Measurements from ENCODE around the gene ANK2. TPM values are rescaled to one million over a fixed set of nuclear protein-coding genes. Genes with fewer than 3 reads are reported as not detected.

Gene ANK2
- total and polyA plus RNA-seq, 7 experiments from 2014 or later, result 1.1 to 2.0 TPM; not detected in 5

DNA sequence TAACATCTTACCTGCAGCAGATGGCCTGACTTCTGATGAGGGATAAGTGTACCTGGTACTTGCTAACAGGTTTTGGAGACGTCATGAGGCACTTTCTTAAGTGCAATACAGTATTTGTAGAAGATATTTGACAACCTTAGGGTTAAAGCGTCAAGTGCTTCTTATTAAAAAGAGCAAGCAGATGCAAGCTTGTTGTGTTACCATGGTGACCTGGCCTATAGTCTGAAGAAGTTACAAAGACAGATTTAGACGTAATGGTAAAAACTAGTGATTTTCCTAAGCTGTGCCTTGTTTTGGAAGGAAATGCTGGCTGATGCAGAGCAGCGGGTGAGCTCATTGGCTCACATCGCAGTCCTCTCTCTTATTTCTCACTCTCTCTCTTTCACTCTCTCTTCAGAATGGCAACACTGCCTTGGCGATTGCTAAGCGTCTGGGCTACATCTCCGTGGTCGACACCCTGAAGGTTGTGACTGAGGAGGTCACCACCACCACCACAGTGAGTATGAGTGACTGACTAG lies 243.6 kb downstream of the ANK2 start:
- Mint-ChIP-seq H3K4me1 (no peaks in the 10 kb centered on the region), H3K36me3 (no peaks in the 10 kb centered on the region)

DNA sequence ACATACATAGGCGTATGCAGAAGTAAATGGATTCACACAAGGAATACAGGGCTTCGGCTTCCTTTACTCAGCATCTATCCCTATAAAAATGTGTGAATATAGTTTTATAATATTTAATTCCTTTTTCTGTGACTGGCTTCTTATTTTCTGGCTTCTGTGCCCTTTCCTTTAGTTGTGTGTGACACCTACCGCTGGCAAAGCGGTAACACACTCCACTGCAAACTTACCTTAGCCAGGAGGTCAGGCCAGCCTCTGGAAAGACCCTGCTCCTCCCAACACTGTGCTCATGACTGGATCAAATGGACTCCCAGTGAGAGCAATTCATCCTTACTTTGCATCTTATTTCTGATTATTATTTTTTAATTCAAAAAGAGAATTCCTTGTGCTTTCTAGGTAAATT lies 244.2 kb downstream of the ANK2 start:
- H3K27ac Mint-ChIP-seq, result no peak overlapping the region
- no peak for DNase-seq
- no peaks in the 10 kb centered on the region for H3K36me3 ChIP-seq (ENCODE audit: control insufficient read depth in 2 of 3, insufficient read depth in 3 of 3, low read length in 3 of 3)
- intact Hi-C loops (cut with micrococcal nuclease), result no loop called here
- no peak for ATAC-seq
- peaks cover 0 to 11% (median 8%) of the 10 kb centered on the region in 5 donors for H3K27me3 Mint-ChIP-seq
- ChIA-PET POLR2A (no interaction called here), CTCF (no interaction called here)
- H3K9me3 Mint-ChIP-seq, result peaks cover 0 to 3% (median 0%) of the 10 kb centered on the region in 11 donors
- H3K9me3 ChIP-seq (ENCODE audit: control insufficient read depth in 2 of 3, low read length in 3 of 3), result no peaks in the 10 kb centered on the region
- no peak overlapping the region for H3K4me3 ChIP-seq (ENCODE audit: low read length)
- no peaks in the 10 kb centered on the region for H3K4me1 ChIP-seq (ENCODE audit: control insufficient read depth in 2 of 2, insufficient read depth in 2 of 2, low read length in 2 of 2)
- H3K4me3 Mint-ChIP-seq, result no peak overlapping the region
- H3K4me1 Mint-ChIP-seq, result no peaks in the 10 kb centered on the region
- no peaks in the 10 kb centered on the region for H3K36me3 Mint-ChIP-seq
- H3K27ac ChIP-seq (ENCODE audit: low read depth, low read length), result no peak overlapping the region
- H3K27me3 ChIP-seq (ENCODE audit: control insufficient read depth in 2 of 2, insufficient read depth in 2 of 2, low read length in 2 of 2), result no peaks in the 10 kb centered on the region

More for the DNA sequence above, 243.6 kb downstream of the ANK2 start:
- Histone ChIP-seq H3K36me3 (ENCODE audit: control insufficient read depth in 2 of 3, insufficient read depth in 3 of 3, low read length in 3 of 3) (no peaks in the 10 kb centered on the region), H3K9me3 (ENCODE audit: control insufficient read depth in 2 of 3, low read length in 3 of 3) (no peaks in the 10 kb centered on the region), H3K4me3 (ENCODE audit: low read length) (no peak overlapping the region), H3K4me1 (ENCODE audit: control insufficient read depth in 2 of 2, insufficient read depth in 2 of 2, low read length in 2 of 2) (no peaks in the 10 kb centered on the region), H3K27ac (ENCODE audit: low read depth, low read length) (no peak overlapping the region), H3K27me3 (ENCODE audit: control insufficient read depth in 2 of 2, insufficient read depth in 2 of 2, low read length in 2 of 2) (no peaks in the 10 kb centered on the region)
- no peak for ATAC-seq
- peaks cover 0 to 3% (median 0%) of the 10 kb centered on the region in 11 donors for H3K9me3 Mint-ChIP-seq
- intact Hi-C loops (cut with micrococcal nuclease), result no loop called here
- CTCF ChIA-PET, result no interaction called here
- peaks cover 0 to 11% (median 8%) of the 10 kb centered on the region in 5 donors for H3K27me3 Mint-ChIP-seq
- no peak overlapping the region for H3K27ac Mint-ChIP-seq
- DNase-seq, result no peak
- H3K4me3 Mint-ChIP-seq, result no peak overlapping the region
- POLR2A ChIA-PET, result no interaction called here

DNA sequence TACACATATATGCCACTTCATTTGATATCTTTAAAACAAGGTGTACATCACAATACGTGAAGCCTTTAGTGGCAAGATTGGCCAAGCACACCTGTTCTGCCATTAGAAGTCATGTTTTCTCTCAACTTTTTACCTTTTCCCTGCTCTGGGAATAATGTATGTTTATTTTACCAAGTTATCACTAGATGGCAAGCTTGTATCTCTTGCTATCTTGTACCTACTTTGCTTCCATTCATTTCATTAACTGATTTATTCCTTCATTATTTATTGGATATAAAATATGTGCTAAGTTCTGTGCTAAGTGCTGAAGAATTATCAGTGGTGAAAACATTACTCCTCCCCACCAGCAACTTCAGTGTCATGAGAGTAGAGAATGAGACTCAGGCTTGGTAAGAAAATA lies 245.5 kb downstream of the ANK2 start:
- H3K36me3 Mint-ChIP-seq, result no peaks in the 10 kb centered on the region
- no peak overlapping the region for H3K27ac Mint-ChIP-seq
- H3K36me3 ChIP-seq (ENCODE audit: control insufficient read depth in 2 of 3, insufficient read depth in 3 of 3, low read length in 3 of 3), result no peaks in the 10 kb centered on the region
- no peaks in the 10 kb centered on the region for H3K4me1 ChIP-seq (ENCODE audit: control insufficient read depth in 2 of 2, insufficient read depth in 2 of 2, low read length in 2 of 2)
- no peak overlapping the region for H3K4me3 Mint-ChIP-seq
- peaks cover 0 to 11% (median 8%) of the 10 kb centered on the region in 5 donors for H3K27me3 Mint-ChIP-seq
- H3K4me3 ChIP-seq (ENCODE audit: low read length), result no peak overlapping the region
- no peak for DNase-seq
- no peaks in the 10 kb centered on the region for H3K27me3 ChIP-seq (ENCODE audit: control insufficient read depth in 2 of 2, insufficient read depth in 2 of 2, low read length in 2 of 2)
- H3K27ac ChIP-seq (ENCODE audit: low read depth, low read length), result no peak overlapping the region
- POLR2A ChIA-PET, result no interaction called here
- intact Hi-C loops (cut with micrococcal nuclease), result no loop called here
- H3K9me3 Mint-ChIP-seq, result peaks cover 0 to 3% (median 0%) of the 10 kb centered on the region in 11 donors
- CTCF ChIA-PET, result no interaction called here
- H3K4me1 Mint-ChIP-seq, result no peaks in the 10 kb centered on the region
- H3K9me3 ChIP-seq (ENCODE audit: control insufficient read depth in 2 of 3, low read length in 3 of 3), result no peaks in the 10 kb centered on the region
- no peak for ATAC-seq

DNA sequence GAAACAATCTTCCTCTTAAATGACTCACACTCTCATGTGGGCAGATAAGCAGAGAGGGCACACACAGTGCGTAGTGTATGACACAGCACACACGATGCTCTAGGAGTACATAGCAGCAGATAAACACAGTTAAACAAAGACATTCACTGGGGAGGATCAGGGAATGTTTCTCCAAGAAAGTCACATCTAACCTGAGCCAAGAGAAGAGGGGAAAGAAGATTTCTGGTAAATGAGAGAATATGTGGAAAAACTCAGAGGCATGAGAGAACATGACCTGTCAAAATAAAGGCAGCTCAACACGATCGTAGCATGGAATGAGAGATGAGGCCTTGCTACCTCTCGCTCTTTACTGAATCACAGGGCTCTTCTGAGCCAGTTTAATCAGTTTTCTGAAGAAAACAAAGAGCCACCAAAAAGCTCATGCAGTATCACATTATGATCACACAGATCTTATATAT lies 251.0 kb downstream of the ANK2 start:
- no peak for ATAC-seq
- DNase-seq, result no peak
- H3K4me3 Mint-ChIP-seq, result no peak overlapping the region
- CTCF ChIA-PET, result no interaction called here
- Histone ChIP-seq H3K36me3 (ENCODE audit: control insufficient read depth in 2 of 3, insufficient read depth in 3 of 3, low read length in 3 of 3) (no peaks in the 10 kb centered on the region), H3K4me3 (ENCODE audit: low read length) (no peak overlapping the region), H3K27ac (ENCODE audit: low read depth, low read length) (no peak overlapping the region), H3K9me3 (ENCODE audit: control insufficient read depth in 2 of 3, low read length in 3 of 3) (no peaks in the 10 kb centered on the region), H3K4me1 (ENCODE audit: control insufficient read depth in 2 of 2, insufficient read depth in 2 of 2, low read length in 2 of 2) (no peaks in the 10 kb centered on the region), H3K27me3 (ENCODE audit: control insufficient read depth in 2 of 2, insufficient read depth in 2 of 2, low read length in 2 of 2) (no peaks in the 10 kb centered on the region)
- intact Hi-C loops (cut with micrococcal nuclease), result no loop called here
- no peaks in the 10 kb centered on the region for H3K9me3 Mint-ChIP-seq
- H3K27ac Mint-ChIP-seq, result no peak overlapping the region
- POLR2A ChIA-PET, result no interaction called here
- peaks cover 0 to 8% (median 0%) of the 10 kb centered on the region in 5 donors for H3K27me3 Mint-ChIP-seq
- H3K36me3 Mint-ChIP-seq, result no peaks in the 10 kb centered on the region
- no peaks in the 10 kb centered on the region for H3K4me1 Mint-ChIP-seq

DNA sequence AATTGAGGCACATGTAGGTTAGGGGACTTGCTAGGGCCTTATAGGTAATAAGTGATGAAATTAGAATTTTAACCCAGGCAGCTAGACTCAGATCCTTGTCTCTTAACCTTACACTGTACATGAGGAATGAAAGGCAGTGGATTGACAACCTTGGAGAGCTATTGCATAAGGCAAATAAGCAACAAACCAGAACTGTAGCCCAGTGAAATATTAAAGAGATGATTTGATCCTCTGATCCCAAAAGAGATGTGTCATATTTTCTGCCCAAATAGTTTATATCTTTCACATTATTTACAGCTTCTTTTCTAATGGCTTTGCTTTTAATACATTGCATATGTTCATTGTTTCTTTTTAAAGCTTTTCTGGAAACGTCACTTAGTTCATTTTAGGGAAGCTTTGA lies 252.6 kb downstream of the ANK2 start:
- Histone ChIP-seq H3K4me3 (ENCODE audit: low read length) (no peak overlapping the region), H3K27me3 (ENCODE audit: control insufficient read depth in 2 of 2, insufficient read depth in 2 of 2, low read length in 2 of 2) (no peaks in the 10 kb centered on the region), H3K9me3 (ENCODE audit: control insufficient read depth in 2 of 3, low read length in 3 of 3) (no peaks in the 10 kb centered on the region), H3K27ac (ENCODE audit: low read depth, low read length) (no peak overlapping the region), H3K4me1 (ENCODE audit: control insufficient read depth in 2 of 2, insufficient read depth in 2 of 2, low read length in 2 of 2) (no peaks in the 10 kb centered on the region), H3K36me3 (ENCODE audit: control insufficient read depth in 2 of 3, insufficient read depth in 3 of 3, low read length in 3 of 3) (no peaks in the 10 kb centered on the region)
- Mint-ChIP-seq H3K4me1 (no peaks in the 10 kb centered on the region), H3K36me3 (no peaks in the 10 kb centered on the region), H3K9me3 (no peaks in the 10 kb centered on the region), H3K4me3 (no peak overlapping the region), H3K27ac (no peak overlapping the region), H3K27me3 (peaks cover 0 to 6% (median 4%) of the 10 kb centered on the region in 5 donors)
- CTCF ChIA-PET, result no interaction called here
- no peak for ATAC-seq
- POLR2A ChIA-PET, result no interaction called here
- DNase-seq, result no peak
- intact Hi-C loops (cut with micrococcal nuclease), result no loop called here

DNA sequence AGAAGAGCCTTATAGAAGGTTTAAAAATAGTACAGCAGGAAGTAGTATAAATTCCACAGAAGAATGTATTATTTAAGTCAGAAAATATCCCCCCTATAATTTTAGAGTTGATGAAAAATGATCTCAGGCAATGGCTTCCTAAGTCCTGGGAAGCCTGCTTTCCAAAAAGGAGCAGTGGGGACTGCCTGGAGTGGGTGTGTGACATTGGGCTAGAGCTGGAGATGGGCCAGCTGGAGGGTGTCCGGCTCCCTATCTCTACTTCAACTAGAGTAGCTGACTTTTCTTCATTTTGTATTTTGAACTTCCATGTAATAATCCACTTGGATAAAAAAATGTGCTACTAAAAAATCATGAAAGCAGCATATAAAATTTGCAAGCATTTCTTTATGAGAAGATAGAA lies 253.9 kb downstream of the ANK2 start:
- ChIA-PET CTCF (no interaction called here), POLR2A (no interaction called here)
- H3K27ac Mint-ChIP-seq, result no peak overlapping the region
- H3K27me3 Mint-ChIP-seq, result peaks cover 0 to 6% (median 4%) of the 10 kb centered on the region in 5 donors
- H3K4me1 Mint-ChIP-seq, result no peaks in the 10 kb centered on the region
- H3K4me3 Mint-ChIP-seq, result no peak overlapping the region
- no peaks in the 10 kb centered on the region for H3K9me3 Mint-ChIP-seq
- H3K9me3 ChIP-seq (ENCODE audit: control insufficient read depth in 2 of 3, low read length in 3 of 3), result no peaks in the 10 kb centered on the region
- DNase-seq (no peak), ATAC-seq (no peak)
- intact Hi-C loops (cut with micrococcal nuclease), result no loop called here
- no peaks in the 10 kb centered on the region for H3K27me3 ChIP-seq (ENCODE audit: control insufficient read depth in 2 of 2, insufficient read depth in 2 of 2, low read length in 2 of 2)
- no peaks in the 10 kb centered on the region for H3K36me3 Mint-ChIP-seq
- H3K36me3 ChIP-seq (ENCODE audit: control insufficient read depth in 2 of 3, insufficient read depth in 3 of 3, low read length in 3 of 3), result no peaks in the 10 kb centered on the region
- H3K4me1 ChIP-seq (ENCODE audit: control insufficient read depth in 2 of 2, insufficient read depth in 2 of 2, low read length in 2 of 2), result no peaks in the 10 kb centered on the region
- no peak overlapping the region for H3K4me3 ChIP-seq (ENCODE audit: low read length)
- H3K27ac ChIP-seq (ENCODE audit: low read depth, low read length), result no peak overlapping the region

DNA sequence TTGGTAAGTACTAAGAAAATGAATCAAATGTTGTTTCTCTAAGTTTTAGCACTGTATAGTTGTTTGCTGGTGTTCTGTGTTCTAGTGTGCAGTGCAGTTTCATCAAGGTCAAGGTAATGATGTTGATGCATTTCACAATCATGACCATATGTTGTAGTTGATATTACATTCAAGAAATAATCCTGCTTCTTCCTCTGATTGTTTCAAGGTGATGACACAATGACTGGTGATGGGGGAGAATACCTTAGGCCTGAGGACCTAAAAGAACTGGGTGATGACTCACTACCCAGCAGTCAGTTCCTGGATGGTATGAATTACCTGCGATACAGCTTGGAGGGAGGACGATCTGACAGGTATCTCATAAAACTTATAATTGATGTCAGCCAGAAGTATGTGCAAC lies 261.6 kb downstream of the ANK2 start:
- intact Hi-C loops (cut with micrococcal nuclease), result no loop called here
- H3K4me3 Mint-ChIP-seq, result no peak overlapping the region
- no peaks in the 10 kb centered on the region for H3K4me1 Mint-ChIP-seq
- CTCF ChIA-PET, result no interaction called here
- Histone ChIP-seq H3K27me3 (ENCODE audit: control insufficient read depth in 2 of 2, insufficient read depth in 2 of 2, low read length in 2 of 2) (no peaks in the 10 kb centered on the region), H3K36me3 (ENCODE audit: control insufficient read depth in 2 of 3, insufficient read depth in 3 of 3, low read length in 3 of 3) (no peaks in the 10 kb centered on the region), H3K4me3 (ENCODE audit: low read length) (no peak overlapping the region), H3K9me3 (ENCODE audit: control insufficient read depth in 2 of 3, low read length in 3 of 3) (no peaks in the 10 kb centered on the region), H3K4me1 (ENCODE audit: control insufficient read depth in 2 of 2, insufficient read depth in 2 of 2, low read length in 2 of 2) (no peaks in the 10 kb centered on the region), H3K27ac (ENCODE audit: low read depth, low read length) (no peak overlapping the region)
- no peak for ATAC-seq
- no peak for DNase-seq
- POLR2A ChIA-PET, result no interaction called here
- H3K27me3 Mint-ChIP-seq, result peaks cover 2 to 17% (median 7%) of the 10 kb centered on the region in 5 donors
- H3K27ac Mint-ChIP-seq, result no peak overlapping the region
- peaks cover 0 to 2% (median 0%) of the 10 kb centered on the region in 11 donors for H3K9me3 Mint-ChIP-seq
- no peaks in the 10 kb centered on the region for H3K36me3 Mint-ChIP-seq

Data from naive thymus-derived CD4-positive, alpha-beta T cell (primary cell).